Endothelial cell (in vitro differentiated cells): ENCODE data around the gene TMEM208. TPM values are rescaled to one million over a fixed set of nuclear protein-coding genes. Genes with fewer than 3 reads are reported as not detected.

Experiments used
- DNase-seq: peaks from one replicate; pipeline ENCODE4 v3.0.0; 2021; ENCODE audit warnings: low spot score
- H3K27ac Mint-ChIP-seq: one replicate; pipeline ENCODE4 v1.8.0; 2021; ENCODE audit warnings: mixed read lengths, inconsistent platforms; ENCODE audit not compliant: unreplicated experiment
- H3K27me3 Mint-ChIP-seq: one replicate; pipeline ENCODE4 v1.8.0; 2021; ENCODE audit warnings: mild to moderate bottlenecking, moderate library complexity, mixed read lengths, inconsistent platforms; ENCODE audit not compliant: unreplicated experiment
- H3K36me3 Mint-ChIP-seq: one replicate; pipeline ENCODE4 v1.8.0; 2021; ENCODE audit warnings: mild to moderate bottlenecking, low read depth, mixed read lengths, inconsistent platforms; ENCODE audit not compliant: unreplicated experiment
- H3K4me1 Mint-ChIP-seq: one replicate; pipeline ENCODE4 v1.8.0; 2021; ENCODE audit warnings: mild to moderate bottlenecking, mixed read lengths, inconsistent platforms; ENCODE audit not compliant: unreplicated experiment
- H3K4me3 Mint-ChIP-seq: one replicate; pipeline ENCODE4 v1.8.0; 2021; ENCODE audit warnings: mild to moderate bottlenecking, mixed read lengths, inconsistent platforms; ENCODE audit not compliant: unreplicated experiment
- H3K9me3 Mint-ChIP-seq: one replicate; pipeline ENCODE4 v1.8.0; 2021; ENCODE audit warnings: mixed read lengths, inconsistent platforms; ENCODE audit not compliant: unreplicated experiment
- total RNA-seq: library from RNA; stranded (reverse); fragmentation: NEBNext Ultra II Directional; extraction: Animal tissue kit (Norgen Biotek cat#: 25700); gene quantifications from one replicate; pipeline ENCODE4 v1.2.1, GENCODE V29; 2021; ENCODE audit not compliant: unreplicated experiment
- TF ChIP-seq, protein P1 (sequence below): fragments of 200-600 bp; sonication (generic); IDR thresholded peaks from one replicate; pipeline ENCODE4 v1.5.0; 2021; ENCODE audit warnings: antibody characterized with exemption; ENCODE audit not compliant: unreplicated experiment

TMEM208 gene
- total RNA-seq, 1 donor from 2014 or later: 33.6 TPM

DNA sequence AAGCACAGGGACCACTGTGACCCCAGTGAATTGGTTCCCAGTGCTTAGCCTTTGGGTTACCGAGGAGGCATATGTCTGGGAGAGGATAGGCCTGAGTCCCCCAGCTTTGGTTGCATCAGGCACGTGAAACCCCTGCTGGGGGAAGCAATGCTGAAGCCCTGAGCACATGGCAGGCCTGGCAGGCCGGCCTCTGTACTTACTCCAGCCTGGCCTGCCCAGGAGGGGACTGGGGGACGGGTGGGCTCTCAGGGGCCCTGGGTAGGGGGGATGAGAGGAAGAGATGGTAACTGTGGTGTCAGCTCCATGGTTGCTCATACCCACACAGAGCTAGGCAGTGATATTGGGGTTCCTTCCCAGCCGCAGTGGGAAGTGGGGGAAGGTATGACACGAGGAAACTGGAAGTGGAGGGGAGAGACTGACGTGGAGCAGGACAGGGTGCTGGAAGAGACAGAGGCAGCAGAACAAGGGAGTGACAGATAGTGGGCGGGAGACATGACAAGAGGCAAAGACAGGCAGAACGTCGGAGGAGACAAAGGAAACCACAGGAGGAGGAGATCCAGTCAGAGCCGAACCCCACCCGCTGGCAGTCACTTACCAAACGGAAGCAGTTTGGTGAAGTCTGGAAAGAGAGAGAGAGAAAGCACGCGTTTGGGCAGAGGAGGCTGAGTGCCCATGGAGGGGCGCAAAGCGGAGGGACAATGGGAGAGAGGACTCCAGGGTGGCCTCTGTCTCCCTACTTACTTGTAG is 9.1 kb downstream of the TMEM208 start:
- peak overlapping the region; percentile 48 for H3K4me3 Mint-ChIP-seq
- H3K36me3 Mint-ChIP-seq: peaks cover 48% of the 10 kb centered on the region

DNA sequence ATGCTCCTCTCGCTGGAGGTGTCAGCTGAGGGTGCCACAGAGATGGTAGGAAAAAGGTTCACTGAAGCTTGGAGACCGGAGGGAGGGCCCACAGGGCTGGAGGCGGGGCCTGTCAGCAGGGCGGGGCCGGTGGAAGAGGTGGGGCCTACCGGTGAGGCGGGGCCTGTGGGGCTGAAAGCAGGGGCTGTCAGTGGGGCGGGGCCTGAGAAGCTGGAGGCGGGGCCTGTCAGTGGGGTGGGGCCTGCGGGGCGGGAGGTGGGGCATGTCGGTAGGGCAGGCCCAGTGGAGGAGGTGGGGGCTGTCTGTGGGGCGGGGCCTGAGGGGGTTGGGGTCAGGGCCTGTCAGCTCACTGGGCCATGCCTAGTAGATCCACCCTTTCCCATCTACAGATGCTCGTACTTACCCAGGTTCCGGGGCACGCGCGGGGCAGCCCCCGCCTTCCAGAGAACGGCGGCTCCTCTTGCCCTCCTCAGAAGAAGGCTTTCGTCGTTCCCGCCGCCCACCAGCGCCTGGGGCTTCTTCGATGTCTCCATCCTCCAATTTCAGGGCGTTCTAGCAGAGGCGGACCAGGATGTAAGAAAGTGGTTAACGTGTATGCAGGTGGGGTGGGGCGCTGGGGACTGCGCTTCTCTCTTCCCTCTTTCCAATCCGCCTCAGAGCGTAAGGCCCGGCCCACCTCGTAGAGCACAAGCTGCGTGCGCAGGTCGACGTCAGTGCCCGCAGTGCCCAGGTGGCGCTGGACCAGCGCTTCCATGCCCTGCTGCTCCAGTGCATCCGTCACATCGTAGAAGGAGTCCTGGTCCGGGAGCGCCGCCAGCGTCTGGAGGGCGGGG is 9.8 kb downstream of the TMEM208 start:
- Mint-ChIP-seq H3K36me3 (peaks cover 47% of the 10 kb centered on the region), H3K4me3 (peak overlapping the region; percentile 48), H3K4me1 (peaks cover 27% of the 10 kb centered on the region), H3K27ac (no peak overlapping the region), H3K27me3 (peaks cover 10% of the 10 kb centered on the region), H3K9me3 (no peaks in the 10 kb centered on the region)
- peak; percentile 75 for DNase-seq
- TF ChIP-seq, protein P1, sequence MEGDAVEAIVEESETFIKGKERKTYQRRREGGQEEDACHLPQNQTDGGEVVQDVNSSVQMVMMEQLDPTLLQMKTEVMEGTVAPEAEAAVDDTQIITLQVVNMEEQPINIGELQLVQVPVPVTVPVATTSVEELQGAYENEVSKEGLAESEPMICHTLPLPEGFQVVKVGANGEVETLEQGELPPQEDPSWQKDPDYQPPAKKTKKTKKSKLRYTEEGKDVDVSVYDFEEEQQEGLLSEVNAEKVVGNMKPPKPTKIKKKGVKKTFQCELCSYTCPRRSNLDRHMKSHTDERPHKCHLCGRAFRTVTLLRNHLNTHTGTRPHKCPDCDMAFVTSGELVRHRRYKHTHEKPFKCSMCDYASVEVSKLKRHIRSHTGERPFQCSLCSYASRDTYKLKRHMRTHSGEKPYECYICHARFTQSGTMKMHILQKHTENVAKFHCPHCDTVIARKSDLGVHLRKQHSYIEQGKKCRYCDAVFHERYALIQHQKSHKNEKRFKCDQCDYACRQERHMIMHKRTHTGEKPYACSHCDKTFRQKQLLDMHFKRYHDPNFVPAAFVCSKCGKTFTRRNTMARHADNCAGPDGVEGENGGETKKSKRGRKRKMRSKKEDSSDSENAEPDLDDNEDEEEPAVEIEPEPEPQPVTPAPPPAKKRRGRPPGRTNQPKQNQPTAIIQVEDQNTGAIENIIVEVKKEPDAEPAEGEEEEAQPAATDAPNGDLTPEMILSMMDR: no peak

More for the DNA sequence above, 9.1 kb downstream of the TMEM208 start:
- H3K27ac Mint-ChIP-seq: peak overlapping the region; percentile 59
- peaks cover 20% of the 10 kb centered on the region for H3K4me1 Mint-ChIP-seq
- DNase-seq: no peak
- TF ChIP-seq, protein P1: no peak
- H3K9me3 Mint-ChIP-seq: no peaks in the 10 kb centered on the region
- H3K27me3 Mint-ChIP-seq: peaks cover 15% of the 10 kb centered on the region

DNA sequence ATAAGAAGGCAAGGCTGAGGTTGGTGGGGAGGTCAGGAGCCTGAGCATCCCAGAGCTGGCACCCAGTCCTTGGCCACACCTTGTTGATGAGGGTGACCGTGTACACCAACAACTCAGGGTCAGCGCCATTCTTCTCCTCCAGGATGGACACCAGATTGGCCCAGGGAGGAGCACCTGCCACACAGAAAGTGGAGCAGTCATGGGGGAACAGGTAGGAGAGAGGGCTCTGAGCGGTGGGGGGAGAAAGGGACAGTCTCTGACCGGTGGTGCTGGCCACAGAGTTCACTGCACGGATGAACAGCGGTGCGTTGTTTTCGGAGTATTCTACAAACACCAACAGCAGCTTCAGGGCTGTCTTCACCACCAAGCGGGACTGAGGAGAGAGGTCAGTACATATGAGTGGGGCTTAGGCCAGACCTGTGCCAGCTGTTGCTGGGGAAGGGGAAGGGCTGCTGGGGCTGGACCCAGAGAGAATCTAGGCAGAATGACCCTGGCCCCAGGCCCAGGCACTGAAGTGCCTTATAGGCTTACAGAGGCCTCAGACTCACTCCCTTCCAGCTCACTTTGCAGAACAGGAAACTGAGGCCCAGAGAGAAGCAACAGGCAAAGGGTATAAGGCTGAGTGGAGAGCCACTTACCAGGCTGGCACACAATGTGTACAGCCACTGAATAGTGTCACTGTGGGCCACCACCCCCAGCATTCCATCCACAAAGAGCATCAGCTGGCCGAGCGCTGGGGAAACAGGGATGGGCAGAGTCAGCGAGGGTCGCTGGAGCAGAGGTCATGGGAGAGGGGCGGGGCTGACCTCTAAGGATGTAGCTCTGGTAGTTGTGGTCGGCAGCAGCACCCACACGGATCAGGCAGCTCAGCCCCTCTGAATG is 10.7 kb downstream of the TMEM208 start:
- Mint-ChIP-seq H3K9me3 (no peaks in the 10 kb centered on the region), H3K4me1 (peaks cover 34% of the 10 kb centered on the region), H3K27me3 (peaks cover 12% of the 10 kb centered on the region), H3K27ac (no peak overlapping the region), H3K4me3 (peak overlapping the region; percentile 42), H3K36me3 (peaks cover 47% of the 10 kb centered on the region)
- TF ChIP-seq, protein P1: no peak
- no peak for DNase-seq

DNA sequence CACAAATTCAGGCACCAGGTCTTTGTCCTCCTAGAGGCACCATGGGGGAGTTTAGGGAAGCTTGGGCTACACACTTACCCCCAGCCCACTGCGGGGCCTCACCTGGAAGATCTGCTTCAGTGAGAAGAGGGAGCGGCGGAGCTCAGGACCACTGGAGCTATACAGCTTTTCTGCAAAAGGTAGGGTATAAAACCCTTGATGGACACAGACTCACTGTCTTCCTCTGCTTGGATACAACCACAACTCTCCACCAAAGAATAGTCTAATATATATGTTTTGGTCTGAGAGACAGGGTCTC is 11.3 kb downstream of the TMEM208 start:
- TF ChIP-seq, protein P1: no peak
- Mint-ChIP-seq H3K27ac (no peak overlapping the region), H3K27me3 (peaks cover 13% of the 10 kb centered on the region)

More for the DNA sequence above, 11.3 kb downstream of the TMEM208 start:
- peaks cover 38% of the 10 kb centered on the region for H3K4me1 Mint-ChIP-seq
- no peaks in the 10 kb centered on the region for H3K9me3 Mint-ChIP-seq
- DNase-seq: no peak
- peak overlapping the region; percentile 76 for H3K4me3 Mint-ChIP-seq
- peaks cover 47% of the 10 kb centered on the region for H3K36me3 Mint-ChIP-seq
